Occipital lobe (tissue), 2 donors: ENCODE measurements around the gene GDAP2. TPM values are rescaled to one million over a fixed set of nuclear protein-coding genes. Genes with fewer than 3 reads are reported as not detected.
"Not testable (repeated sequence)": the region's sequence is repeated elsewhere in the genome, so short reads cannot be mapped to it uniquely, and the experiment has no call there.

ENCODE experiments used
- DNase-seq: peaks from one replicate; lab custom pipeline; 2025; lab: John Stamatoyannopoulos, UW
- total RNA-seq: library from RNA; depleted of rRNA; stranded (reverse); fragments of >200 nt; gene quantifications from one replicate; pipeline ENCODE4 v1.2.3, GENCODE V29; 2014

GDAP2 gene, protein sequence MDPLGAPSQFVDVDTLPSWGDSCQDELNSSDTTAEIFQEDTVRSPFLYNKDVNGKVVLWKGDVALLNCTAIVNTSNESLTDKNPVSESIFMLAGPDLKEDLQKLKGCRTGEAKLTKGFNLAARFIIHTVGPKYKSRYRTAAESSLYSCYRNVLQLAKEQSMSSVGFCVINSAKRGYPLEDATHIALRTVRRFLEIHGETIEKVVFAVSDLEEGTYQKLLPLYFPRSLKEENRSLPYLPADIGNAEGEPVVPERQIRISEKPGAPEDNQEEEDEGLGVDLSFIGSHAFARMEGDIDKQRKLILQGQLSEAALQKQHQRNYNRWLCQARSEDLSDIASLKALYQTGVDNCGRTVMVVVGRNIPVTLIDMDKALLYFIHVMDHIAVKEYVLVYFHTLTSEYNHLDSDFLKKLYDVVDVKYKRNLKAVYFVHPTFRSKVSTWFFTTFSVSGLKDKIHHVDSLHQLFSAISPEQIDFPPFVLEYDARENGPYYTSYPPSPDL
- total RNA-seq = 73.9 TPM

DNA sequence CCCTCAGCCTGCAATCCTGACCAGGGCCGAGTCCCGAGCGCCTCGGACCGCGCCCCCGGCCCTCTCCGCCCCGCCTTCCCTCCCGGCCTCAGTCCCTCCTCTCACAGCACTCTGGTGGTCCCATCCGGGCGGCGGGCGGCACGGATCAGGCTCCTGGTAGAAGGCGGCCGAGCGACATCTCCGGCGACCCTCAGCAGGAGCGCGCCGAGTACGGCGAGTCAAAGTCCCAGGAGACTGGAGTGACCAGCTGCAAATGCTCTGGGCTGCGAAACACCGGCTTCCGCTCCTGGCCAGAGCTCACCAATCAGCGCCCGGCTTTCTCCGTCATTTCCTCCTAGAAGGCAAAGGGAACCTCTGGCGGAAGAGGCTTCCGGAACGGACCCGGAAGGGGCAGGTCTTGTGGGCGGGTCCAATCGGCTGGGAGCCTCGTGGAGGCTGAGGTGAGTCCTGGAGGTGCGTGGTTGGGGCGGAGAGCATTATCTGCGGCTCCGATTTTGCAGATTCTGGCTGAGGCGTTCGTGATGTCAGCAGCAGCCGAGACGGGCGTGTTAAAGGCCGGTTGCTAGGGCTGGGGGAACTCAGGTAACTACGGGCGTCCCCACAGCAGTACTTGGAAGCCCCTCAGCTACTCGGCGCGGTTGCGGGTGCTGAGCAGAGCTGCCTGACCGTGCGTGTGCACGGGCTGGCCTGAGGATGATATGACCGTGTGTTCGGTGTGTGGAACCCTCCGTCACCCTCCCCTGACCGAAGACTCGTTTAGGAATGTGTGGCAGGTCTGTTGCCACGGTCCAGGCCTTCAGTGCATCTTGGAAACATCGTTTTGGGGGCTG is at the start of gene GDAP2, which contains the start of gene WDR3:
GDAP2 (minus strand) TSS at position 279 of the 830 bp plus-strand sequence. CDS start 9,264 bp downstream, outside the sequence.
WDR3 (plus strand) TSS at position 397 of the 830 bp plus-strand sequence. CDS start 3,581 bp downstream, outside the sequence.
- peak; percentile 97 for DNase-seq

- DNase-seq = no peak
Measured at GRCh38 chr1:117976381-117976780, 47.0 kb upstream of the GDAP2 start.

- no peak for DNase-seq
Measured at GRCh38 chr1:117971777-117972176, 42.4 kb upstream of the GDAP2 start.

DNA sequence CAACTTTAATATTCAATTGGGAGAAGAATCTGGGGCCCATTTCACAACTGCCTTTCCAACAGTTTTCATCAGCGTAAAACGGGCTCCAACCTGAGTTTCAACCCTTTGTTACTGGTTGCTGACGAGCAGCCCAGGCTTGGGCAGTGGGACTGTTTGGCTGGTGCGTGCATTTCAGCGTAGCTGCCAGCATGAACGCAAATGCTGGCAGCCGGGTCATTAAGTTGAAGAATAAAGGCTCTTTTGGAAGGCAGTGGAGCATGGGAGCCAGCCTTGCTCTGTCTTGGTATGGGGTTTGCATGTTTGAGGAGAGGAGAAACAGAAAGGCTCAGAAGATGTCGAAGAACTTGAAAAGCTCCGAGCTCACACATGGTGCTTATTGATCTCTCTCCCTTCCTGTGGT is 40.8 kb upstream of the GDAP2 start:
- DNase-seq = no peak

DNA sequence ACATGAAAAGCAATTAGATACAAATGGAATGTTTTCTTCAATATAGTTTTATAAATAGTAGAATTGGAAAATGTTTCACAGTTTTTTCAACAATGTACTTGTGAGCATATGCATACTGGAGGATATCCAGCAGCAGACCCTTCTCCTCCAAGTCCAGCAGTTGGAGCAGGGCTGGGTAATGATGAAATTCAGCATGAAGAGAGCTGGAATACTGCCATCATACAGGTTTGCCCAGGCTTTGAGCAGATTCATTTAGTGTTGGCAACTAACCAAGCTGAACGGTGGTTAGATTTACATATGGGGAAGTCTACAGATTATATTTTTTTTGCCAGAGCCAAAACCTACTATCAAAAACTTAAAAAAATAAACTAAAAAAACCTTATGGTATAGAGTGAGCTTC is 38.5 kb upstream of the GDAP2 start:
- no peak for DNase-seq

DNA sequence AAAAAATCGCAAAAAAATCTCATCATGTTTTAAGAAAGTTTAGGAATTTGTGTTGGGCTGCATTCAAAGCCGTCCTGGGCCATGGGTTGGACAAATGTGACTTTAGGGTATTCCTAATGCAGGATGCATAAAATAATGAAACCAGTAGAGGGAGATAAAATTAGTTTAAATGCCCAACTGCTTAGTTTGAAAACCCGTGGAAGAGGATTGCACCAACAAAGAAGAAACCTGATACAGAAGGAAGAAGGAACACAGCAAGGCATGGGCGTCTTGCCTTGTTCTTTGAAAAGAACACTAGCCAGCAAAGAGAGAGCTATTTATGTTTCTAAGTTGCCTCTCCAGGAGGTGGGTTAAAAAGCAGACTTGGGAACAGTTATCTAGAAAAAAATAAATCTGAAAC is 38.1 kb upstream of the GDAP2 start:
- DNase-seq = no peak

- no peak for DNase-seq
Measured at GRCh38 chr1:117964290-117965038, 35.0 kb upstream of the GDAP2 start.

GRCh38 chr1:117959364-117959763 is 29.9 kb upstream of the GDAP2 start:
- DNase-seq = no peak

DNA sequence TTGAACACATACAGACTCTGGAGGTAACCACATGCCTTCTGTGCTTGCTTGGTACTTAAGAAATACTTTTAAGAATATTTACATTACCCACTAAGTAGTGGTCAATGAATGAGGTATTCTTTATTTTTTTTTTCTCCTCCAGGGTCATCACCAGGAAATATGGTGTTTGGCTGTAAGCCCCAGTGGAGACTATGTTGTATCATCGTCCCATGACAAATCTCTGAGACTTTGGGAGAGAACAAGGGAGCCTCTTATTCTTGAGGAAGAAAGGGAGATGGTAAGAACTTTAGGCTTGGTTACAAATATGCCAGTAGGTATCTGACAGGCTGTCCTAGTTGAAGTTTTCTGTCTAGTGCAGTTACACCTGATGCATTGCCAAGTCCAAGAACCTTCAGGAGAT is 23.0 kb upstream of the GDAP2 start:
- DNase-seq = no peak

- no peak for DNase-seq
Measured at GRCh38 chr1:117942293-117942692, 12.9 kb upstream of the GDAP2 start.

GRCh38 chr1:117933769-117934168 is 4.3 kb upstream of the GDAP2 start:
- DNase-seq = no peak

DNA sequence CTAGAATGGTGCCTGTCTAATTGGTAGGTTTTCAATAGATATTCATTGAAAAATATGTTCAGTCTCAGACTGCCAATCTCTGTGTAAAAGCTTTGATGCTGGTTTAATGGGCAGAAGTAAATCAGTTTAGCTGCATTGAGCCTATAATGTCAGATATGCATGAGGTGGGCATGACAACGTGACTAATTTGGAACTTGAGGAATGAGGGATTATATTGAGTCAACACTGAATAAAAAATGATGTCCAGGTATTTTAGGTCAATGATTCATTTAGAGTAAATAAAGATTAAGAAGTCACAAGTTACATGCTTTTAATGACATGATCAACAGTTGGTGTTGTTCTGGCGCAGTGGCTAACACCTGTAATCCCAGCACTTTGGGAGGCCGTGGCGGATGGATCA is 3.2 kb upstream of the GDAP2 start:
- no peak for DNase-seq

- DNase-seq = no peak
Measured at GRCh38 chr1:117930484-117930883, 1.1 kb upstream of the GDAP2 start.

DNA sequence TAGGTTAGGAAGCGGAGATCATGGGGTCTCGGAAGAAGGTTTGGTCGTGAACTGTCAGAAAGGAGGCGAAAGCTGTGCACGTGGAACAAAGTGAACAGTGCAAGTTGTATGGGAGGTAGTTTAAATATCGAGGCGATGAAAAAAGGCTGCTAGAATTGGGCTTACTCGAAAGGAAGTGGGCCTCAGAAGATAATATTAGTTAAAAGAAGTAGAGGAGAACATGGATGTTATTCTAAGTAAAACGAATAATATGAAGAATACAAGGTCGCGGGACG is 689 bp upstream of the GDAP2 start:
- DNase-seq = no peak

- DNase-seq = peak; percentile 26
Measured at GRCh38 chr1:117928881-117929342, 509 bp downstream of the GDAP2 start.

DNA sequence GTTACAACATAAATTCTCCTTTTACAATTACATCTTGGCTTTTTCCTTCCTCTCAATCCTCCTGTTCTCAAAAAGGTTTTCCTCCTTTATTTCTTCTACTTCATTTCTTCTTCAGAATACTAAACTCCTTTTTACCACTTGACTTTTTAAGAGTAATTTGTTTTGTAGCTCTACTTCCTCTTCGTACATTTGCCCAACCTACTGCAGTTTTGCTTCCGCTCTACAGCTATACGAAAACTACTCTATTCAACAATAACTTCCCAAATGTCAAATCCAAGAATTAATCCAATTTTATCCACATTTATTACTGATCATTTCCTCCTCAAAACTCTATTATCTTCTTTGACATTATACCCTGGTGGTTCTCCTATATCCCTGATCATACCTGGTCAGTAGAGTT is 3.4 kb downstream of the GDAP2 start:
- DNase-seq = no peak

GRCh38 chr1:117922717-117923116 is 6.7 kb downstream of the GDAP2 start:
- DNase-seq = not testable (repeated sequence)

- DNase-seq = no peak
Measured at GRCh38 chr1:117921991-117922390, 7.4 kb downstream of the GDAP2 start.

DNA sequence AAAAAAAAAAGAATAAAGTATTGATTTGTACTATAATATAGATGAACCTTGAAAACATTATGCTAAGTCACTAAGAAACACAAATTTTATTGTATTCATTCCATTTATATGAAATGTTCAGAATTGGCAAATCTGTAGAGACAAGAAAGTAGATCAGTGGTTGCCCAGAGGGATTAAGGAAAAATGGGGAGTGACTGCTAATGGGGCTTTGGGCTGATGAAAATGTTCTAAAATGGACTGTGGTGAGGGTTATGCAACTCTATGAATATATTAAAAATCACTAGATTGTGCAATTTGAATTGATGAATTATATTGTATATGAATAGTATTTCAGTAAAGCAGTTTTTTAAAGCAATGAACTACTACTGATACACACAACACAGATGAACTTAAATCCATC is 10.0 kb downstream of the GDAP2 start:
- no peak for DNase-seq

DNA sequence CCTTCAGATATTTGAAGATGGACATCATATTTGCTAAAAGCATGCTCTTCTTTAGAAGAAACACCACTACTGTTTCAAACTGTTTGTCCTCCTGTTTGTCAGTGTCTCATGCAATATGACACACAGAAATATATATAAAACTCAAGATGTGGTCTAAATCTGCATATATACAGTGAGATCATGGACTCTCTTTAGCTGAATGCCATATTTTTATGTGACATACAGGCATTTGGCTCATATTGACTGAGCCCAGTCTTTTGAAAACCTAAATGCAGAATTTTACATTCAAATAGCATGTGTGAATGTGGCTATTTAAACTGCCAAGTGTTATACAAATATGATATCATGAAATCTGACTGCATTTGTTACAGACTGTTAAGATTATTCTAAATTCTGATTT is 18.4 kb downstream of the GDAP2 start:
- DNase-seq = no peak

DNA sequence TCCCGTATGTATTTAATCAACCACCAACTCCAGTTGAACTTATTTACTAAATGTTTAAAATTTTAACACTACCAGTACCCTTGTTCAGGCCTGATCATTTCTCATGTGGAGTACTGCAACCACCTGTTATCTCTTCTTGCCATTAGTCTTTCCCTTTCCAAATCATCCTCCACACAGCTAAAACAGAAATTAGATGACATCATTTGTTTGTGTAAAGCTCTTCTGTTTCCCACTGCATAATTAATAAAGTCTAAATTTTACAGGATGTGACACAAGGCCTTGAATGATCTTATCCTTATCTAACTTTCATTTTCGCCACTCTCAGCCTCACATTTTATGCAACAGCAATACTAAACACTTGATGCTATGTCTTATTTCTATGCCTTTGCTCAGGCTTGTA is 24.4 kb downstream of the GDAP2 start:
- no peak for DNase-seq

DNA sequence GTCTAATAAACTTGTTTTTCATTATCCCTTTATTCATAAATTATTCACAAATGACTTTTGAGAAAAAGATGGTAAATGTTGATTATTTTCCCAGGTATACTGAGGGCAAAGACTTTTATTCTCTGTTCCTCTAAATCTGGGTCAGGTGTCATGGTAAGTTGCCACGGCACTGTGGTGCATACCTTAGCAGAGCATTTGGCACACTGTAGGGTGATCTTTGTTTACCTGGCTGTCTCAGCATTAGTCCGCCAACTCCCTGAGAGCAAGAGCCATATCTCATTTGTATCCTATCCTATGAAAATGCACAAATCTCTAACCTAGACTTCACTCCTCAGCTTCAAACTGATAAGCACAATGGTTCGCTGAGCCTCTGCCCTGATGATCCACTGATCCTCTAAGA is 24.9 kb downstream of the GDAP2 start:
- DNase-seq = no peak
